ENCODE measurements around the gene NINL.

The NINL gene

DNA sequence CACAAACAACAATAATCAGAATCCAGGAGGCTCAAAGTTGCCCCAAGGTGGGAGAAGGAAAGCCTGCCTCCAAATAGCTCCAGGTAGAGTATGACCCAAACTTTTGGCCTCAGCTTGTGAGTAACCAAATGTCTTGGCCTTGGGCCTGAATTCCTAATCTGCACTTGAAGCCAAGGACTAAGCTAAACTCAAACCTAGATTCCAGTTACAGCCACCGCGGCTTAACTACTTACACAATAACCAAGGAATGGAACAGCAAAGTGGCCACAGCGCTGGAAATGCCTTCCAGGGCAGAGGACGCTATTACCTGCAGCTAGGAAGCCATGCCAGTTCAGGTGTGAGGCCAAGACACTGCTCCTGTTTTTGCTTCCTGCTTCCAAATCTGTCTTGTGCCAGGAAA, 4.6 kb downstream of the NINL start:
- H3K9me3 ChIP-seq (ENCODE audit: low read length) = no peaks in the 10 kb centered on the region
- no peaks in the 10 kb centered on the region for H3K9me2 ChIP-seq (ENCODE audit: low read depth, low read length)
- peaks cover 10% of the 10 kb centered on the region for H3K4me1 ChIP-seq (ENCODE audit: insufficient read depth, low read length, severe bottlenecking)
- no peaks in the 10 kb centered on the region for H3K79me2 ChIP-seq (ENCODE audit: insufficient read depth, low read length)
- H2AFZ ChIP-seq (ENCODE audit: low read length) = no peak overlapping the region
- no peak overlapping the region for H3K4me2 ChIP-seq (ENCODE audit: low read length)
- no peak overlapping the region for H3K4me3 ChIP-seq (ENCODE audit: low read depth, low read length, poor library complexity, severe bottlenecking)
- H3K36me3 ChIP-seq (ENCODE audit: insufficient read depth, low read length) = no peaks in the 10 kb centered on the region
- no peaks in the 10 kb centered on the region for H3F3A ChIP-seq (ENCODE audit: insufficient read depth, low read length)
- no peaks in the 10 kb centered on the region for H4K20me1 ChIP-seq (ENCODE audit: insufficient read depth, low read length)
- H3K27me3 ChIP-seq (ENCODE audit: insufficient read depth, low read length) = no peaks in the 10 kb centered on the region
- no peak overlapping the region for H3K9ac ChIP-seq (ENCODE audit: low read length)
- TF ChIP-seq EZH2 (IDR thresholded peaks at IDR 0.05; ENCODE audit: borderline replicate concordance, low read length) = no peak
- TF ChIP-seq, protein P1, sequence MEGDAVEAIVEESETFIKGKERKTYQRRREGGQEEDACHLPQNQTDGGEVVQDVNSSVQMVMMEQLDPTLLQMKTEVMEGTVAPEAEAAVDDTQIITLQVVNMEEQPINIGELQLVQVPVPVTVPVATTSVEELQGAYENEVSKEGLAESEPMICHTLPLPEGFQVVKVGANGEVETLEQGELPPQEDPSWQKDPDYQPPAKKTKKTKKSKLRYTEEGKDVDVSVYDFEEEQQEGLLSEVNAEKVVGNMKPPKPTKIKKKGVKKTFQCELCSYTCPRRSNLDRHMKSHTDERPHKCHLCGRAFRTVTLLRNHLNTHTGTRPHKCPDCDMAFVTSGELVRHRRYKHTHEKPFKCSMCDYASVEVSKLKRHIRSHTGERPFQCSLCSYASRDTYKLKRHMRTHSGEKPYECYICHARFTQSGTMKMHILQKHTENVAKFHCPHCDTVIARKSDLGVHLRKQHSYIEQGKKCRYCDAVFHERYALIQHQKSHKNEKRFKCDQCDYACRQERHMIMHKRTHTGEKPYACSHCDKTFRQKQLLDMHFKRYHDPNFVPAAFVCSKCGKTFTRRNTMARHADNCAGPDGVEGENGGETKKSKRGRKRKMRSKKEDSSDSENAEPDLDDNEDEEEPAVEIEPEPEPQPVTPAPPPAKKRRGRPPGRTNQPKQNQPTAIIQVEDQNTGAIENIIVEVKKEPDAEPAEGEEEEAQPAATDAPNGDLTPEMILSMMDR (IDR thresholded peaks at IDR 0.05; ENCODE audit: low read length) = no peak
- no peak overlapping the region for H3K27ac ChIP-seq (ENCODE audit: low read depth, low read length, poor library complexity, severe bottlenecking)

DNA sequence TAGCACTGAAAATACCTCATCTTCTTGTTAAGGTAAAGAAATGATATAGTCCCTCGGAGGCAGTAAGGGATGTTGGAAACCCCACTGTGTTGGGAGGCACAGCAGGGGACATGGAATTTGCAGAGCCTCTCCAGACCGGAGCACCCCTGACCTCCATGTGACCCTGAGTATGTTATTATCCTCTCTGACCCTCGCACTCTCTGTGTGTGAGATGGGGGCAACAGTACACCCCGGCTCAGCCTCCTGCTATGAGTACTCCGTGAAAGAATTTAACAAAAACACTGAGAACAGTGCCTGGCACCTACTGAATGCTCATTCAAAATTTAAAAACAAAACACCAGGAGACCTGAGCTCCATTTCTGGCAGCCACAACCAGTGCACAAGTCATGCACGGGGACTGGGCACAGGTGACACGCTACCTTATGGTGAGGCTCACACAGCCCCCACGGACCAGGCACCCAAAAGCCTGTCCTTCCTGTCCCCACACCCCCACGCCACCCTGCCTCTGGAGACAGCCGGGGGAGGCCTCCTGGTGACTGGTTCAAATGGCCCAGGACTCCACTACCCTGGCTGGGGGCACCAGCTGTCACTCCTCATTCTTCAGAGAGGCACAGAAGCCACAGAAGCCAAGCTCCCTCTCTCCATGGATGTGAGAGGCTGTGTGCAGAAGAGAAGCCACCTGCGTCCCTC, 6.1 kb downstream of the NINL start:
- Histone ChIP-seq H3K4me1 (ENCODE audit: insufficient read depth, low read length, severe bottlenecking) (peaks cover under 1% of the 10 kb centered on the region), H4K20me1 (ENCODE audit: insufficient read depth, low read length) (no peaks in the 10 kb centered on the region), H3K9me2 (ENCODE audit: low read depth, low read length) (no peaks in the 10 kb centered on the region), H3F3A (ENCODE audit: insufficient read depth, low read length) (no peaks in the 10 kb centered on the region), H3K4me2 (ENCODE audit: low read length) (no peak overlapping the region), H3K79me2 (ENCODE audit: insufficient read depth, low read length) (no peaks in the 10 kb centered on the region), H3K27ac (ENCODE audit: low read depth, low read length, poor library complexity, severe bottlenecking) (no peak overlapping the region), H2AFZ (ENCODE audit: low read length) (no peak overlapping the region), H3K9me3 (ENCODE audit: low read length) (no peaks in the 10 kb centered on the region), H3K36me3 (ENCODE audit: insufficient read depth, low read length) (no peaks in the 10 kb centered on the region), H3K27me3 (ENCODE audit: insufficient read depth, low read length) (no peaks in the 10 kb centered on the region), H3K4me3 (ENCODE audit: low read depth, low read length, poor library complexity, severe bottlenecking) (no peak overlapping the region), H3K9ac (ENCODE audit: low read length) (no peak overlapping the region)
- TF ChIP-seq EZH2 (IDR thresholded peaks at IDR 0.05; ENCODE audit: borderline replicate concordance, low read length) = no peak
- TF ChIP-seq, protein P1 (IDR thresholded peaks at IDR 0.05; ENCODE audit: low read length) = no peak

DNA sequence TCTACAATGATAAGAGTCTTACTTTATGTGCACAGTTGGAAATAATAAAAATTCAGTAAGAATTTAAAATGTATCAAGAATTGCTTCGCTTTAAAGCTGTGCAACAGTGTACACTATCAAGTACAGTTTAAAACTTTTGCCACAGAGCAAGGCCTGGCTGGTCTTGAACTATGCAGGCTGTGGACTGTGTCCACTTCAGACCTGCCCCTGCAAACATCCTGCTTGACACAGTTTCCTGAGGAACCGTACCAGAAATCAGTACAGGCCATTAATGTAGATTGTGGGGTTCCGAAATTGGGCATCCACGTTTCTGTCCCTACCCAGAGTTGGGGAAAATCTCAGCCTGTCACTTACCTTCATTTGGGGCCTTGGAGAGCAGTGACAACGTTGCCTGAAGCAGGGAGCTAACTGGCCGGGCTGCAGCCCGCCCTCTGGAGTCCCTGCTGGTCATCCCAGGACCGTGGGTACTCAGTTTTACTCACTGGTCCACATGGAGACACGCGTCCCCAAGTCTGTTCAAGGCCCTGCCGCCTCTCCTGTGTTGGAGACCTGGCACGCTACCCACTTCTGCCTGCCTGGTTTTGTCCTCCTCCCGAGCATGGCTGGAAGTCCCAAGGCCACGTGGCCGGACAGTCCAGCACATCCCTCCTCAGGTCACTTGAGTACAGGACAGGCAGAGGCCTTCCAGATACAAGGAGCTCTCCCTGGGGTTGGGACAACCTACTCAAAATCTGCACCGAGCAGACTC, 8.4 kb downstream of the NINL start:
- H3K9me3 ChIP-seq (ENCODE audit: low read length) = no peaks in the 10 kb centered on the region
- no peaks in the 10 kb centered on the region for H3K27me3 ChIP-seq (ENCODE audit: insufficient read depth, low read length)
- no peak overlapping the region for H3K27ac ChIP-seq (ENCODE audit: low read depth, low read length, poor library complexity, severe bottlenecking)
- H3K79me2 ChIP-seq (ENCODE audit: insufficient read depth, low read length) = no peaks in the 10 kb centered on the region
- no peak for TF ChIP-seq EZH2 (IDR thresholded peaks at IDR 0.05; ENCODE audit: borderline replicate concordance, low read length)
- TF ChIP-seq, protein P1 (IDR thresholded peaks at IDR 0.05; ENCODE audit: low read length) = no peak
- H3K9ac ChIP-seq (ENCODE audit: low read length) = no peak overlapping the region
- no peaks in the 10 kb centered on the region for H4K20me1 ChIP-seq (ENCODE audit: insufficient read depth, low read length)
- no peak overlapping the region for H3K4me3 ChIP-seq (ENCODE audit: low read depth, low read length, poor library complexity, severe bottlenecking)
- no peak overlapping the region for H3K4me2 ChIP-seq (ENCODE audit: low read length)
- H3K36me3 ChIP-seq (ENCODE audit: insufficient read depth, low read length) = no peaks in the 10 kb centered on the region
- H2AFZ ChIP-seq (ENCODE audit: low read length) = no peak overlapping the region
- no peaks in the 10 kb centered on the region for H3K4me1 ChIP-seq (ENCODE audit: insufficient read depth, low read length, severe bottlenecking)
- no peaks in the 10 kb centered on the region for H3F3A ChIP-seq (ENCODE audit: insufficient read depth, low read length)
- H3K9me2 ChIP-seq (ENCODE audit: low read depth, low read length) = no peaks in the 10 kb centered on the region

All from OCI-LY1 (cell line).